Measurements from ENCODE around the gene DAZL.

DAZL gene

GRCh38 chr3:16538507-16538906, 66.7 kb downstream of the DAZL start:
- DNase-seq, result no peak

DNA sequence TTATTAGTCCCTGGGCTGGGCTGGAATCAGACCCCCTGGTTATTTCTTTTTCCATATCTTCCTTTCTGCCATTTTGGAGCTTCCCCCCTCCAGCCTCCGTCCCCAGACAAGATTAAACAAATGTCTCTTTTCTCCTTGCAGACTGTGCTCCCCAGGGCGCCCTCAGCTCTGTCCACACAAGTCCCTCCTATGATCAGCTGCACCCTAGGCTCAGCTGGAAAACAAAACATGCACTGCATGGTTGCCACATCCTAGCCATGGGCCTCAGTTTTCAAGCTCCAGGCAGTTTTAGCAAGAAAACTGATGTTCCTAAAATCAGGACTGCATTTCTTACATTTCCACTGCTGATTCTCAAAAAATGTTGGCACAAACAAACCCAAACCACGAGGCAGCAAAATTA, 68.2 kb downstream of the DAZL start:
- DNase-seq, result no peak
